HUES48 (cell line): Measurements from ENCODE around the gene MICU1.
"Not testable (repeated sequence)": the region's sequence is repeated elsewhere in the genome, so short reads cannot be mapped to it uniquely, and the experiment has no call there.

Experiments used
- H3K27ac ChIP-seq: one replicate; pipeline ENCODE4 v1.7.0; 2013; ENCODE audit warnings: low read depth, low read length, inconsistent platforms
- H3K27me3 ChIP-seq: 2 replicates; pipeline ENCODE4 v1.6.1; 2013; ENCODE audit warnings: mild to moderate bottlenecking, low read length; ENCODE audit not compliant: control insufficient read depth, insufficient read depth
- H3K36me3 ChIP-seq: 2 replicates; pipeline ENCODE4 v1.6.1; 2013; ENCODE audit warnings: low read length; ENCODE audit not compliant: control insufficient read depth, insufficient read depth
- H3K4me1 ChIP-seq: 2 replicates; pipeline ENCODE4 v1.6.1; 2013; ENCODE audit warnings: mild to moderate bottlenecking, low read length; ENCODE audit not compliant: control insufficient read depth, insufficient read depth
- H3K4me3 ChIP-seq: 2 replicates; pipeline ENCODE4 v1.5.1; 2013; ENCODE audit warnings: mild to moderate bottlenecking, low read depth, low read length
- H3K9ac ChIP-seq: 2 replicates; pipeline ENCODE4 v1.6.1; 2013; ENCODE audit warnings: mild to moderate bottlenecking, low read depth, low read length, moderate library complexity
- H3K9me3 ChIP-seq: 2 replicates; pipeline ENCODE4 v1.6.1; 2013; ENCODE audit warnings: low read length; ENCODE audit not compliant: control insufficient read depth, insufficient read depth

MICU1 gene

GRCh38 chr10:72653383-72654096 lies 27.7 kb upstream of the MICU1 start:
- Histone ChIP-seq H3K9ac (no peak overlapping the region), H3K9me3 (no peaks in the 10 kb centered on the region), H3K4me3 (no peak overlapping the region), H3K36me3 (no peaks in the 10 kb centered on the region), H3K27me3 (no peaks in the 10 kb centered on the region), H3K4me1 (no peaks in the 10 kb centered on the region), H3K27ac (no peak overlapping the region)

GRCh38 chr10:72649291-72649690 lies 23.4 kb upstream of the MICU1 start:
- Histone ChIP-seq H3K36me3 (no peaks in the 10 kb centered on the region), H3K4me1 (no peaks in the 10 kb centered on the region), H3K27ac (no peak overlapping the region), H3K27me3 (no peaks in the 10 kb centered on the region), H3K9me3 (no peaks in the 10 kb centered on the region), H3K4me3 (no peak overlapping the region), H3K9ac (no peak overlapping the region)

GRCh38 chr10:72648301-72648700 lies 22.4 kb upstream of the MICU1 start:
- H3K27ac ChIP-seq, result no peak overlapping the region
- H3K4me1 ChIP-seq, result no peaks in the 10 kb centered on the region
- no peak overlapping the region for H3K9ac ChIP-seq
- H3K4me3 ChIP-seq, result no peak overlapping the region
- H3K36me3 ChIP-seq, result no peaks in the 10 kb centered on the region
- H3K9me3 ChIP-seq, result no peaks in the 10 kb centered on the region
- no peaks in the 10 kb centered on the region for H3K27me3 ChIP-seq

GRCh38 chr10:72646971-72647370 lies 21.1 kb upstream of the MICU1 start:
- H3K27ac ChIP-seq, H3K27me3 ChIP-seq, H3K9me3 ChIP-seq, H3K36me3 ChIP-seq, H3K4me3 ChIP-seq, H3K4me1 ChIP-seq, H3K9ac ChIP-seq: not testable (repeated sequence)

- Histone ChIP-seq H3K9ac (no peak overlapping the region), H3K9me3 (no peaks in the 10 kb centered on the region), H3K4me3 (no peak overlapping the region), H3K27ac (no peak overlapping the region), H3K4me1 (no peaks in the 10 kb centered on the region), H3K27me3 (no peaks in the 10 kb centered on the region), H3K36me3 (no peaks in the 10 kb centered on the region)
These were observed 19.5 kb upstream of the MICU1 start for GRCh38 chr10:72645263-72645858.

- H3K36me3 ChIP-seq, result no peaks in the 10 kb centered on the region
- no peak overlapping the region for H3K27ac ChIP-seq
- no peaks in the 10 kb centered on the region for H3K27me3 ChIP-seq
- no peaks in the 10 kb centered on the region for H3K4me1 ChIP-seq
- H3K4me3 ChIP-seq, result no peak overlapping the region
- H3K9me3 ChIP-seq, result no peaks in the 10 kb centered on the region
- no peak overlapping the region for H3K9ac ChIP-seq
These were observed 16.4 kb upstream of the MICU1 start for GRCh38 chr10:72642318-72642717.

- no peaks in the 10 kb centered on the region for H3K4me1 ChIP-seq
- H3K4me3 ChIP-seq, result no peak overlapping the region
- no peaks in the 10 kb centered on the region for H3K36me3 ChIP-seq
- no peak overlapping the region for H3K27ac ChIP-seq
- no peaks in the 10 kb centered on the region for H3K9me3 ChIP-seq
- no peaks in the 10 kb centered on the region for H3K27me3 ChIP-seq
- no peak overlapping the region for H3K9ac ChIP-seq
These were observed 13.6 kb upstream of the MICU1 start for GRCh38 chr10:72639441-72639873.

GRCh38 chr10:72638586-72639440 lies 12.9 kb upstream of the MICU1 start:
- Histone ChIP-seq H3K27ac (no peak overlapping the region), H3K36me3 (no peaks in the 10 kb centered on the region), H3K4me3 (no peak overlapping the region), H3K27me3 (no peaks in the 10 kb centered on the region), H3K4me1 (no peaks in the 10 kb centered on the region), H3K9me3 (no peaks in the 10 kb centered on the region), H3K9ac (no peak overlapping the region)

- H3K27ac ChIP-seq, result no peak overlapping the region
- H3K9me3 ChIP-seq, result no peaks in the 10 kb centered on the region
- no peaks in the 10 kb centered on the region for H3K4me1 ChIP-seq
- H3K27me3 ChIP-seq, result no peaks in the 10 kb centered on the region
- H3K9ac ChIP-seq, result no peak overlapping the region
- H3K4me3 ChIP-seq, result no peak overlapping the region
- H3K36me3 ChIP-seq, result no peaks in the 10 kb centered on the region
These were observed 11.5 kb upstream of the MICU1 start for GRCh38 chr10:72637398-72637857.

- Histone ChIP-seq H3K4me3 (no peak overlapping the region), H3K9ac (no peak overlapping the region), H3K27ac (no peak overlapping the region), H3K36me3 (no peaks in the 10 kb centered on the region), H3K9me3 (no peaks in the 10 kb centered on the region), H3K27me3 (no peaks in the 10 kb centered on the region), H3K4me1 (peaks cover 5% of the 10 kb centered on the region)
These were observed 4.3 kb upstream of the MICU1 start for GRCh38 chr10:72630144-72630543.

- Histone ChIP-seq H3K4me3 (peak overlapping the region; percentile 99), H3K4me1 (peaks cover 11% of the 10 kb centered on the region), H3K36me3 (no peaks in the 10 kb centered on the region), H3K27ac (peak overlapping the region; percentile 79), H3K9ac (peak overlapping the region; percentile 75), H3K9me3 (no peaks in the 10 kb centered on the region), H3K27me3 (no peaks in the 10 kb centered on the region)
These were observed 520 bp upstream of the MICU1 start for GRCh38 chr10:72626444-72626754.
